RWPE1 (cell line): Measurements from ENCODE around the gene RASSF9.

ENCODE experiments used
- CTCF ChIA-PET: fragments of 350-600 bp; sonication (Branson Sonifier 250); formaldehyde crosslinking; extraction: SDS; loops from one replicate; lab custom pipeline; 2021; lab: Yijun Ruan, JAX
- POLR2A ChIA-PET: fragments of 400-600 bp; formaldehyde crosslinking; extraction: SDS; loops from one replicate; lab custom pipeline; 2020; ENCODE audit warnings: antibody characterized with exemption; ENCODE audit not compliant: low non-redundant PET; lab: Yijun Ruan, JAX
- DNase-seq: peaks from one replicate; pipeline ENCODE4 v3.0.0; 2012; ENCODE audit warnings: low spot score
- H3K27ac ChIP-seq: fragments of 450-650 bp; 2 replicates; pipeline ENCODE4 v1.5.1; 2017
- TF ChIP-seq, protein P1 (sequence below): fragments of 450-650 bp; conservative IDR thresholded peaks from 2 replicates; pipeline ENCODE4 v1.5.1; 2017; ENCODE audit warnings: low read depth, mild to moderate bottlenecking

Gene RASSF9

DNA sequence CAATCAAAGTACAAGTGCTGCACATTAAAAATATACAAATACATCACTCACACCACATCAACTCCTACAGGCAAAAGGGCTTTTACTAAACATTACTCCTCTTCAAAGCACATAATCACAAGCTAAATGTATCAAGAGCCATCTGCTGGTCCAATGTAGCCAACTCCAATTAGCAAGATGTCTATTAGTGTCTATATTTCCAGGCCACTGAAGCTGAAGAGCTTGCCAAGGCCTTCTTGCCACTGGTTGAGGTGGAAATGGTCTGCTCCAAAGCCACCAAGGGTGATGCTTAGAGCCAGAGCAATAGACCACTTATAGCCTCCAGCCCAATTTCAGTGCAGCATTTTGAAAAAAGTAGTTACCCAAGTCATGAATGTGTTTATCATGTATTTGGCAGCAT lies 54.4 kb downstream of the RASSF9 start:
- ChIA-PET CTCF (no interaction called here), POLR2A (no interaction called here)
- no peak for DNase-seq
- H3K27ac ChIP-seq: no peak overlapping the region
- TF ChIP-seq, protein P1, sequence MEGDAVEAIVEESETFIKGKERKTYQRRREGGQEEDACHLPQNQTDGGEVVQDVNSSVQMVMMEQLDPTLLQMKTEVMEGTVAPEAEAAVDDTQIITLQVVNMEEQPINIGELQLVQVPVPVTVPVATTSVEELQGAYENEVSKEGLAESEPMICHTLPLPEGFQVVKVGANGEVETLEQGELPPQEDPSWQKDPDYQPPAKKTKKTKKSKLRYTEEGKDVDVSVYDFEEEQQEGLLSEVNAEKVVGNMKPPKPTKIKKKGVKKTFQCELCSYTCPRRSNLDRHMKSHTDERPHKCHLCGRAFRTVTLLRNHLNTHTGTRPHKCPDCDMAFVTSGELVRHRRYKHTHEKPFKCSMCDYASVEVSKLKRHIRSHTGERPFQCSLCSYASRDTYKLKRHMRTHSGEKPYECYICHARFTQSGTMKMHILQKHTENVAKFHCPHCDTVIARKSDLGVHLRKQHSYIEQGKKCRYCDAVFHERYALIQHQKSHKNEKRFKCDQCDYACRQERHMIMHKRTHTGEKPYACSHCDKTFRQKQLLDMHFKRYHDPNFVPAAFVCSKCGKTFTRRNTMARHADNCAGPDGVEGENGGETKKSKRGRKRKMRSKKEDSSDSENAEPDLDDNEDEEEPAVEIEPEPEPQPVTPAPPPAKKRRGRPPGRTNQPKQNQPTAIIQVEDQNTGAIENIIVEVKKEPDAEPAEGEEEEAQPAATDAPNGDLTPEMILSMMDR: no peak

DNA sequence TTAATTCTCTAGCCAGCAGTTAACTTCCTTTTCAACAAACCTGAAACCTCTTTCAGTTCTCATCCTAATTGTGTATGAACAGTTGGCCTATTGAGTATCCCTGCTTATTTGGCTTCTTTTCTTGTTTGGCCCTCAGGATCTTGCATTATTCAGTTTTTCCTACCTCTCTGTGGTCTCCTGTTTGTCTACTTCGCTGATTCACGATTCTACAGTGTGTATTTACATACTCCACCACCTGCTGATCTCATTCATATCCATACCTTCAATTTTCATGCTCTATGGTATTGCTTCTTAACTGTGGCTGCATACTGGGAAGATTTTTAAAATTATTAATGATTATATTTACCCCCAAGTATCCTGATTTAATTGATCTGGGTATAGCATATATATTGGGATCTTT lies 56.4 kb downstream of the RASSF9 start:
- TF ChIP-seq, protein P1: no peak
- DNase-seq: no peak

DNA sequence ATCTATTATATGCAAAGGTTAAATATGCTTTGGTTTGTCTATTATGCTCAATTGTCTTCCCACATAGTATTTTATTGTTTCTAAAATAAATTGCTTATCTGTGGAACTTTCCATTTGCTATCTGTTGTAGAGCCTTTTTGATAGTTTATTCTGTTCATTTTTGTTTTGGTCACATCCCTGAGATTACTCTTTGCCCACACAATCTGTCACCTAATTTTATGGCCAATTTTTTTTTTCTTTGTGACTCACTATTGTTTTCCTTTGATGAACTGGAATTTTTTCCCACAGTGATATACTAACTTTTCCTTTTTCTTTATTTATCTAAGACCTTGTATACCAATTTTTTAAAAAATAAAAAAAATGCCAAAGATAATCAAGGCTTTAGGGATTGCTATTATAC lies 61.1 kb downstream of the RASSF9 start:
- ChIA-PET CTCF (no interaction called here), POLR2A (no interaction called here)
- no peak overlapping the region for H3K27ac ChIP-seq
- DNase-seq: no peak
- TF ChIP-seq, protein P1: no peak

More for the DNA sequence above, 56.4 kb downstream of the RASSF9 start:
- no peak overlapping the region for H3K27ac ChIP-seq
- ChIA-PET CTCF (no interaction called here), POLR2A (no interaction called here)

DNA sequence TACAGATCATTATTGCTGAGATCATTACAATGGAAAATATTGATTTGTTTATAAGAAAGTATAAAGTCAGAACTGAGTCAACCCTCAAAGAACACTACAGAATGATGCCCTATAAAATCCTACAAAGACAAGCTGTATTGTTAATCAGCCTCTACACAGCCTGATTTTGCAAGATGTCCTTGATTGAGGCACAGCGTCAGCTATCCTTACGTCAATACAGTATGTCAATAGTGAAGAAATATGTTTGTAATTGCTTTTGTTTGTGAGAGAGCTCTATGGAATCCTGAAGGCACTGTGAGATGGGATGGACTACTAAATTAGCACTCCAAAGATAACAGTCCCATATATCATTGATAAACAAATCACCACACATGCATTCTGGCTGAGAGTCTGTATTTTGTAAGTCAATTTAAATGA lies 70.7 kb downstream of the RASSF9 start:
- H3K27ac ChIP-seq: no peak overlapping the region
- POLR2A ChIA-PET: no interaction called here
- no peak for DNase-seq
- CTCF ChIA-PET: interaction anchor here (0.6 kb wide), 1 partner anchor 92 kb away, joined by 3 read pairs; no protein-coding TSS in a partner anchor
- TF ChIP-seq, protein P1: no peak

DNA sequence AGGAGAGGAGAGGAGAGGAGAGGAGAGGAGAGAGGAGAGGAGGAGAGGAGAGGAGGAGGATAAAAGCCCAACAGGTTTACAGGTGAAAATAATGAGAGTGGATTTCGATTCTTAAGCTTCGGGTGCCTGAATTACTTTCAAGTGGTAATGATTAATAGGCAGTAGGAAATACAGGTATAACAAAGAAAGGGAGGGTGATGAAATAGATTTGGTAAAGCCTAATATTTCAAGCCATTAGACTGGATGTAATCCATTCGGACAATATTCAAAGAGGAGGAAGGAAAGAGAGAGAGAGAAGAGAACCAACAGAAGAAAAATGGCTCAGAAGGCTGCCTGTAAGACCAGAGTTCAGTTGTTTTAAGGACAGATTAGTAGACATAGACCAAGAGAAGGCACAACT lies 76.6 kb downstream of the RASSF9 start:
- H3K27ac ChIP-seq: no peak overlapping the region
- ChIA-PET CTCF (interaction anchor here (0.6 kb wide), 1 partner anchor 185 kb away, joined by 4 read pairs; no protein-coding TSS in a partner anchor), POLR2A (interaction anchor here (0.6 kb wide), 1 partner anchor 1877 kb away, joined by 4 read pairs; no protein-coding TSS in a partner anchor)
- TF ChIP-seq, protein P1: no peak
- no peak for DNase-seq

DNA sequence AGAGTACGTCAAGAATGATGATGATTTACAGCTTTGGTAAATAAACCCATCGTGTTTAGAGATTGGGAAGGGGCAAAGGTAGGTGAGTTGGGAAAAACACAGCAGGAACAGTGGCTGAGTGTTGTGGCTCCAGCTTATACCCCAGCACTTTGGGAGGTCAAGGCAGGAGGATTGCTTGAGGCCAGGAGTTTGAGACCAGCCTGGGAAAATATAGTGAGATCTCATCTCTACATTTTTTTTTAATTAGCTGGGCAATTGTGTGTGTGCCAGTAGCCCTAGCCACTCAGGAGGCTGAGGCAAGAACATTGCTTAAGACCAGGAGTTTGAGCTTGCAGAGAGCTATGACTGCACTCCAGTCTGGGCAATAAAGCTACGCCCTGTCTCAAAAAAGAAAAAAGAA lies 77.1 kb downstream of the RASSF9 start:
- DNase-seq: no peak
- TF ChIP-seq, protein P1: no peak
- ChIA-PET POLR2A (no interaction called here), CTCF (no interaction called here)
- no peak overlapping the region for H3K27ac ChIP-seq
